ENCODE results near the gene ACAP3.

GRCh38 chr1:1285102-1285571, 22.6 kb downstream of the ACAP3 start:
- no peak for TF ChIP-seq CTCF (IDR thresholded peaks at IDR 0.05; ENCODE audit: low read depth, low read length, poor library complexity, severe bottlenecking)
- no peak for TF ChIP-seq EZH2phosphoT487 (IDR thresholded peaks at IDR 0.05; ENCODE audit: borderline replicate concordance, low read length)

Data from DOHH2 (cell line).